Gastrocnemius medialis (tissue), 4 donors: ENCODE measurements around the gene INPP5F. TPM values are rescaled to one million over a fixed set of nuclear protein-coding genes. Genes with fewer than 3 reads are reported as not detected.

ENCODE experiments used
- ATAC-seq, 2 donors: fragments of 150-250 bp; one replicate each; pipeline ENCODE4 v1.9.1; 2016
- DNase-seq, 2 donors: peaks; one replicate each; pipeline ENCODE4 v3.0.0-alpha.2; 2019
- H3K27ac ChIP-seq, 4 donors: fragments of 200-600 bp; sonication (generic); 1 replicate in 1 of 4; 2 replicates in 3 of 4; pipeline ENCODE4 v1.5.1; 2016 to 2018; ENCODE audit warnings: mild to moderate bottlenecking in 2 of 4, moderate library complexity in 1 of 4
- H3K27me3 ChIP-seq, 3 donors: fragments of 200-600 bp; sonication (generic) in 2 of 3; 1 replicate in 1 of 3; 2 replicates in 2 of 3; pipeline versions ENCODE4 v1.5.1 to v1.6.0; 2016 to 2019; ENCODE audit warnings: mild to moderate bottlenecking in 1 of 3, moderate library complexity in 1 of 3
- H3K36me3 ChIP-seq, 2 donors: fragments of 200-600 bp; sonication (generic) in 1 of 2; one replicate each; pipeline ENCODE4 v1.5.1; 2017 to 2018
- H3K4me1 ChIP-seq, 2 donors: fragments of 200-600 bp; sonication (generic) in 1 of 2; one replicate each; pipeline ENCODE4 v1.5.1; 2016 to 2017; ENCODE audit warnings: mild to moderate bottlenecking in 2 of 2
- H3K4me3 ChIP-seq, 4 donors: fragments of 200-600 bp; sonication (generic) in 3 of 4; 1 replicate in 1 of 4; 2 replicates in 3 of 4; pipeline ENCODE4 v1.5.1; 2016 to 2019; ENCODE audit warnings: mild to moderate bottlenecking in 2 of 4
- H3K9me3 ChIP-seq, 3 donors: fragments of 200-600 bp; sonication (generic) in 2 of 3; 1 replicate in 1 of 3; 2 replicates in 2 of 3; pipeline ENCODE4 v1.5.1; 2016 to 2019
- POLR2A ChIP-seq, 2 donors: fragments of 450-650 bp; IDR thresholded peaks; one replicate each; pipeline ENCODE4 v1.6.1; 2017; ENCODE audit warnings: antibody characterized with exemption in 2 of 2, mild to moderate bottlenecking in 2 of 2, moderate library complexity in 2 of 2
- in situ Hi-C, 4 donors: fragments of 200-750 bp; cut with MboI; loops; one replicate each; pipeline versions ENCODE4 v1.15.0 to v1.8.0; 2017; ENCODE audit warnings: low sequenced_read_pairs in 4 of 4
- intact Hi-C: fragments of 100-400 bp; cut with DNase I; formaldehyde crosslinking; loops from one replicate; pipeline ENCODE4 v1.15.1; 2023; ENCODE audit warnings: low total_unique reads
- total RNA-seq, 4 donors: library from RNA; depleted of rRNA; stranded (reverse); fragments of >200 nt; gene quantifications; one replicate each; pipeline versions ENCODE4 v1.1.0 to v1.2.3, GENCODE V29; 2016
- TF ChIP-seq, protein P1 (sequence below), 5 experiments: fragments of 450-650 bp in 3 of 5; fragments of 200-600 bp in 2 of 5; sonication (generic) in 2 of 5; IDR thresholded peaks in 4 of 5; conservative IDR thresholded peaks in 1 of 5; 1 replicate in 4 of 5; 2 replicates in 1 of 5; pipeline ENCODE4 v1.5.1; 2016 to 2019; ENCODE audit warnings: antibody characterized with exemption in 5 of 5, mild to moderate bottlenecking in 3 of 5, moderate library complexity in 3 of 5

INPP5F gene
- total RNA-seq, 4 donors from 2014 or later = 8.7 to 11.6 (median 10.5) TPM

DNA sequence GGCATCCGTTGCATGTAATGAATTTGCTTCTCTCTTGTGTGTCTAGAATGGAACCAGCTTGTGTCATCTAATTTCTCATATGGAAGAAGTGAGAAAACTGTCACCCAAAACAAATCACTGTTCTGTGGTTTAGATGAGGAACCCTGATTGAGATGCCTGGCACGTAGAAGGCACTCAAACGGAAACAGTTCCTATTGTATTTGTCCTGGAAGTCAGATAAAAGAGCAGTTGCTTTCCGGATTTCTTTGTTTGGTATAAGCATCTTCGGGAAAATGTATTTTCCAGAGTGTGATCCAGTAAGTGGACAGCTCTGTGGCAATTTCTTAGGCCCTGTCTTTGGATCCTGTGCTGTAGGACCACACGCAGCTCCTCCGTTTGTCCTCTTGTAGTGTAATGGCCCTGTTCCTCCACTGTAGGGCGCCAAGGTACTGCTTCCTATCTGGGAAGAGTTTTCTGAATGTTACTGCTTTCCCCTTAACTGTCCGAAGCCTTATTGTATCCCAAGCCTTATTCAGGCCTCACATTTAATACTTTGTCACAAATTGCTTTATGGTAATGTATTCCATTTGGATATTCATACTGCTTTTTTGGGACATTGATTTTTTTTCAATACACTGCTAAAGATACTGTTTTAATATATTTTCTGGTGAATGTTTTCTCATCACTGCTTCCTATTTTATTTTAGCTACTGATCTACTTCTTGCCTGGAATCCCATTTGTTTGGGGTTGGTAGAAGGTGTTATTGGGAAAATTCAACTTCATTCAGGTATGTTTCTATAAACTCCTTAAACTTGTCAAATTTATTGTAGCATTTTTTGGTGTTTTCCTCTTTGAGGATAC lies 24.8 kb downstream of the INPP5F start:
- in situ Hi-C loops (loop anchor here in 2 of 4 donors (5.0 to 10.0 kb wide), 2 partner anchors 104 to 107 kb away; no protein-coding TSS in a partner anchor), intact Hi-C loops (loop anchor here (1.0 kb wide), 3 partner anchors 36 to 142 kb away; partner anchors contain the start of gene SEC23IP)
- peaks cover 7% of the 10 kb centered on the region in 2 donors for H3K4me1 ChIP-seq
- H3K27ac ChIP-seq = no peak overlapping the region
- H3K9me3 ChIP-seq = no peaks in the 10 kb centered on the region
- DNase-seq (peak; percentile 42 to 62), ATAC-seq (peak; percentile 94 to 99)
- no peak overlapping the region for H3K4me3 ChIP-seq
- TF ChIP-seq, protein P1, sequence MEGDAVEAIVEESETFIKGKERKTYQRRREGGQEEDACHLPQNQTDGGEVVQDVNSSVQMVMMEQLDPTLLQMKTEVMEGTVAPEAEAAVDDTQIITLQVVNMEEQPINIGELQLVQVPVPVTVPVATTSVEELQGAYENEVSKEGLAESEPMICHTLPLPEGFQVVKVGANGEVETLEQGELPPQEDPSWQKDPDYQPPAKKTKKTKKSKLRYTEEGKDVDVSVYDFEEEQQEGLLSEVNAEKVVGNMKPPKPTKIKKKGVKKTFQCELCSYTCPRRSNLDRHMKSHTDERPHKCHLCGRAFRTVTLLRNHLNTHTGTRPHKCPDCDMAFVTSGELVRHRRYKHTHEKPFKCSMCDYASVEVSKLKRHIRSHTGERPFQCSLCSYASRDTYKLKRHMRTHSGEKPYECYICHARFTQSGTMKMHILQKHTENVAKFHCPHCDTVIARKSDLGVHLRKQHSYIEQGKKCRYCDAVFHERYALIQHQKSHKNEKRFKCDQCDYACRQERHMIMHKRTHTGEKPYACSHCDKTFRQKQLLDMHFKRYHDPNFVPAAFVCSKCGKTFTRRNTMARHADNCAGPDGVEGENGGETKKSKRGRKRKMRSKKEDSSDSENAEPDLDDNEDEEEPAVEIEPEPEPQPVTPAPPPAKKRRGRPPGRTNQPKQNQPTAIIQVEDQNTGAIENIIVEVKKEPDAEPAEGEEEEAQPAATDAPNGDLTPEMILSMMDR (IDR thresholded peaks at IDR 0.05 in 4 of 5, conservative IDR thresholded peaks at IDR 0.05 in 1 of 5) = peak; percentile 70 to 93 (median 83)
- no peak for TF ChIP-seq POLR2A (IDR thresholded peaks at IDR 0.05)
- H3K27me3 ChIP-seq = no peaks in the 10 kb centered on the region
- no peaks in the 10 kb centered on the region for H3K36me3 ChIP-seq

DNA sequence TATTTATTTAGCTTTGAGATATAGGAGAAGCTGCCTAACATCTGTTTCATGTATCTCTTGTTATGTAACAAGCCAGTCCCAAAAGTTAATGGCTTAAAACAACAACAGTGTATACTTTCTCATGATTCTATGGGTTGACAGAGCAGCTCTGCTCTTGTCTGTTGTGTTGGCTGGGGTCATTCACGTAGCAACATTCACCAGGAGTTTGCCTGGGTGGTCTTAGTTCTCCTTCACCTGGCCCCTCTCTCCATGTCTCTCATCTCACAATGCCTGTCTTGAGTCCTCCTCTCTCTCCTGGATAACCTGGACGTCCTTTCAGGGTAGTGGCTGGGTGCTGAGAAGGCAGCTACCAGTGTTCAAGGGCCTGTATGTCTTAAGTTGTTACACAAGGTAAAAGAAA lies 27.5 kb downstream of the INPP5F start:
- ATAC-seq (no peak), DNase-seq (no peak)
- TF ChIP-seq, protein P1 (IDR thresholded peaks at IDR 0.05 in 4 of 5, conservative IDR thresholded peaks at IDR 0.05 in 1 of 5) = no peak
- no peak for TF ChIP-seq POLR2A (IDR thresholded peaks at IDR 0.05)
- intact Hi-C loops = no loop called here
- H3K36me3 ChIP-seq = no peaks in the 10 kb centered on the region
- H3K4me1 ChIP-seq = peaks cover 7% of the 10 kb centered on the region in 2 donors
- no peaks in the 10 kb centered on the region for H3K27me3 ChIP-seq
- in situ Hi-C loops = loop anchor here in 2 of 4 donors (5.0 to 10.0 kb wide), 2 partner anchors 101 to 104 kb away; no protein-coding TSS in a partner anchor
- no peak overlapping the region for H3K4me3 ChIP-seq
- H3K9me3 ChIP-seq = no peaks in the 10 kb centered on the region
- no peak overlapping the region for H3K27ac ChIP-seq

- Histone ChIP-seq H3K36me3 (no peaks in the 10 kb centered on the region), H3K27me3 (no peaks in the 10 kb centered on the region), H3K9me3 (no peaks in the 10 kb centered on the region), H3K27ac (no peak overlapping the region), H3K4me1 (peaks cover 7% of the 10 kb centered on the region in 2 donors), H3K4me3 (no peak overlapping the region)
- in situ Hi-C loops (loop anchor here in 2 of 4 donors (5.0 to 10.0 kb wide), 2 partner anchors 101 to 103 kb away; no protein-coding TSS in a partner anchor), intact Hi-C loops (no loop called here)
- DNase-seq = no peak
- no peak for ATAC-seq
- TF ChIP-seq, protein P1 (IDR thresholded peaks at IDR 0.05 in 4 of 5, conservative IDR thresholded peaks at IDR 0.05 in 1 of 5) = no peak
- no peak for TF ChIP-seq POLR2A (IDR thresholded peaks at IDR 0.05)
Observed at GRCh38 chr10:119754085-119754484, 28.2 kb downstream of the INPP5F start.

GRCh38 chr10:119754936-119755335 lies 29.1 kb downstream of the INPP5F start:
- Histone ChIP-seq H3K4me3 (no peak overlapping the region), H3K9me3 (no peaks in the 10 kb centered on the region), H3K27me3 (no peaks in the 10 kb centered on the region), H3K4me1 (peaks cover 7% of the 10 kb centered on the region in 2 donors), H3K36me3 (no peaks in the 10 kb centered on the region), H3K27ac (no peak overlapping the region)
- no peak for TF ChIP-seq POLR2A (IDR thresholded peaks at IDR 0.05)
- TF ChIP-seq, protein P1 (IDR thresholded peaks at IDR 0.05 in 4 of 5, conservative IDR thresholded peaks at IDR 0.05 in 1 of 5) = no peak
- in situ Hi-C loops = loop anchor here in 2 of 4 donors (5.0 to 10.0 kb wide), 2 partner anchors 100 to 102 kb away; no protein-coding TSS in a partner anchor
- DNase-seq (no peak), ATAC-seq (no peak)
- intact Hi-C loops = no loop called here
